ENCODE data around the gene MRGPRF.

Gene MRGPRF

GRCh38 chr11:69018924-69019323 lies 5.9 kb upstream of the MRGPRF start:
- no peak for DNase-seq

GRCh38 chr11:69017951-69018350 lies 4.9 kb upstream of the MRGPRF start:
- DNase-seq, result no peak

GRCh38 chr11:69014898-69015549 lies 2.0 kb upstream of the MRGPRF start:
- no peak for DNase-seq

GRCh38 chr11:69014084-69014851 lies 1.2 kb upstream of the MRGPRF start:
- DNase-seq, result peak; percentile 82

GRCh38 chr11:69012092-69013008 lies 696 bp downstream of the MRGPRF start:
- no peak for DNase-seq

GRCh38 chr11:69011624-69012091 lies 1.4 kb downstream of the MRGPRF start:
- DNase-seq, result no peak

GRCh38 chr11:69010964-69011623 lies 2.0 kb downstream of the MRGPRF start:
- DNase-seq, result peak; percentile 59

- peak; percentile 12 for DNase-seq
Measured at GRCh38 chr11:69010361-69010891, 2.6 kb downstream of the MRGPRF start.

- DNase-seq, result no peak
Measured at GRCh38 chr11:69009441-69010211, 3.4 kb downstream of the MRGPRF start.

GRCh38 chr11:69008737-69009440 lies 4.2 kb downstream of the MRGPRF start:
- peak; percentile 24 for DNase-seq

- DNase-seq, result peak; percentile 94
Measured at GRCh38 chr11:69007975-69008381, 5.1 kb downstream of the MRGPRF start.

- no peak for DNase-seq
Measured at GRCh38 chr11:69006816-69007215, 6.2 kb downstream of the MRGPRF start.

GRCh38 chr11:69005631-69006368 lies 7.2 kb downstream of the MRGPRF start:
- DNase-seq, result no peak

- DNase-seq, result no peak
Measured at GRCh38 chr11:69005183-69005630, 7.8 kb downstream of the MRGPRF start.

GRCh38 chr11:69004411-69005182 lies 8.4 kb downstream of the MRGPRF start:
- no peak for DNase-seq

- no peak for DNase-seq
Measured at GRCh38 chr11:69003866-69004367, 9.1 kb downstream of the MRGPRF start.

GRCh38 chr11:69003301-69003865 lies 9.7 kb downstream of the MRGPRF start:
- DNase-seq, result no peak

- DNase-seq, result no peak
Measured at GRCh38 chr11:69002570-69003231, 10.3 kb downstream of the MRGPRF start.
